ENCODE results near the gene EVA1B.

DNA sequence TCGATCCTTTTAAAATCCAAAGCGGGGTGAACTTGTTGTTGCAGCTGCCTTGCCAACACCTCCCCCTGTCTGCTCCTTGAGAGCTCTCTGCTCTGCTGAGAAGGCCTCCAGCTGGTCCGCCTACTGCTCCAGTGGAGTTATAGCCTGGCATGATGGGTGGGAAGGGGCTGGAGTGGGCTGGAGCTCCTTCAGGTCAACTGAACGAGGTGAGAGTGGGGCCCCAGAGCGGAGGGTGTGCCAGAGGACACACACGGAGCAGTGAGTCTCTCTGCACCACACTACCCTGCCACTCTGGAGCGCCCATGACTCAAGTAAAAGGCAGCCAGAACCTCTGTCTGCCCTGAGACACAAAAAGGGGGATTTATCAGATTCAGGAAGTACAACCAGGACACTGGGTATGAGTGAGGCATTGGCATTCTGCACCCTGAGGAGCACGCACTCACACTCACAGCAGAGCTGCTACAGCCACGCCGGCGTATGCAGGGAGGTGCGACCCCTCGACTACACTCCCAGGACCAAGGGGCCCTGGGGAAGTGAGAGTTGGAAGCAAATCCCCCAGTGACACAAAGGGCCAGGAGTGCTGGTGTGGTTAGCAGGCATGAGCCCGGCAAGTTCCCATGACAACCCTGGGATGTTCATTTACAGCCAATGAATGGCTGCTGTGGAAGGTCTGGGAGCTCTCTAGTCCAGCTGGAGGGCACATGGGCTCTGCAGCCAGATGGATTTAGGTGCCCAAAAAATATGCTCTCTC is 28.0 kb upstream of the EVA1B start:
- TF ChIP-seq, protein P1, sequence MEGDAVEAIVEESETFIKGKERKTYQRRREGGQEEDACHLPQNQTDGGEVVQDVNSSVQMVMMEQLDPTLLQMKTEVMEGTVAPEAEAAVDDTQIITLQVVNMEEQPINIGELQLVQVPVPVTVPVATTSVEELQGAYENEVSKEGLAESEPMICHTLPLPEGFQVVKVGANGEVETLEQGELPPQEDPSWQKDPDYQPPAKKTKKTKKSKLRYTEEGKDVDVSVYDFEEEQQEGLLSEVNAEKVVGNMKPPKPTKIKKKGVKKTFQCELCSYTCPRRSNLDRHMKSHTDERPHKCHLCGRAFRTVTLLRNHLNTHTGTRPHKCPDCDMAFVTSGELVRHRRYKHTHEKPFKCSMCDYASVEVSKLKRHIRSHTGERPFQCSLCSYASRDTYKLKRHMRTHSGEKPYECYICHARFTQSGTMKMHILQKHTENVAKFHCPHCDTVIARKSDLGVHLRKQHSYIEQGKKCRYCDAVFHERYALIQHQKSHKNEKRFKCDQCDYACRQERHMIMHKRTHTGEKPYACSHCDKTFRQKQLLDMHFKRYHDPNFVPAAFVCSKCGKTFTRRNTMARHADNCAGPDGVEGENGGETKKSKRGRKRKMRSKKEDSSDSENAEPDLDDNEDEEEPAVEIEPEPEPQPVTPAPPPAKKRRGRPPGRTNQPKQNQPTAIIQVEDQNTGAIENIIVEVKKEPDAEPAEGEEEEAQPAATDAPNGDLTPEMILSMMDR (conservative IDR thresholded peaks at IDR 0.05 in 1 of 2, IDR thresholded peaks at IDR 0.05 in 1 of 2; ENCODE audit: extremely low read depth in 1 of 2, insufficient read depth in 1 of 2, low read depth in 1 of 2, low read length in 2 of 2): peak in 1 of 2 donors; percentile 22
- TF ChIP-seq EZH2 (IDR thresholded peaks at IDR 0.05; ENCODE audit: borderline replicate concordance, low read length): no peak
